GM18520 (cell line): ENCODE measurements around the gene SIVA1.

Experiments
- ATAC-seq: cut with Tn5 transposase; IDR thresholded peaks from one replicate; pipeline ENCODE4 v1.9.1; 2021; ENCODE audit not compliant: unreplicated experiment

The SIVA1 gene

DNA sequence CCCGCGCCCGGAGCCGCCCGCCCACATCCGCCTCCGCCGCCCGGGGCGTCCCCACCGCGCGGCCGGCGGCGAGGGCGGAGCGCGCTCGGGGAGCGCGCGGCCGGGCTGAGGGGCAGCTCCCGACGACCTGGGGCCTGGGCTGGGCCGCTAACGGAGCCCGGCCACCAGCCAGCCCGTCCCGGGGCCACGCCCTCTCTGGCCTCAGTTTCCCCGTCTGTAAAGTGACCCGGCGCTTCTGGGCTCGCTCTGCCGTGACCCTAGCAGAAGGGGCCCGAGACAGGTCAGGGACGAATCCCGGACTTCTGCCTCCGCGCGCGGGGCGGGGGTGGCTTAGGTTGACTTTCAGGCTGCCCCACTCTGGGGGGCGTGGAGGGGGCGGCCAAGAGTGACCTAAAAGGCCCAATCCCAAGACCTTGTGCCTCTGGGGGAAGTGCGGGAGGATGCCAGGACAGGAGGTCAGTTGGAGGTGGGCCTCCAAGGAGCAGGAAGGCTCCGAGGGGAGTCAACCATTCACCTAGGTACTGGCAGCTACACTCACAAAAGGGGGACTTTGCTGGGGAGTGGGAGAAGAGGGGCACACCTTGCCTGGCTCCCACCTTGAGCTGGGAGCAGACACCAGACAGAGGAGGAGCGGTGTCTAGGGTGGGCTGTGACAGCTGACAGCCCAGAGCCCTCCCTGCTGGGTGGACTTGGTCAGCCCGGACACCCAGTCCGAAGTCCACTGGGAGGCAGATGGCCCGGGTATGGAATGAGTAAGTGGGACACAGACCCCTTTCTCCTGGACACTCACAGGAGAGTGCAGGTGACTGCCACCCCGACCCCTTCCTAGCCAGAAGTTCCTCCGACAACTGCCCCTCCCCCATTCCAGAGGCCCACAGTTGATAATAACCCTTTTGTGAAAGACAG lies 43.1 kb downstream of the SIVA1 start:
- no peak for ATAC-seq

DNA sequence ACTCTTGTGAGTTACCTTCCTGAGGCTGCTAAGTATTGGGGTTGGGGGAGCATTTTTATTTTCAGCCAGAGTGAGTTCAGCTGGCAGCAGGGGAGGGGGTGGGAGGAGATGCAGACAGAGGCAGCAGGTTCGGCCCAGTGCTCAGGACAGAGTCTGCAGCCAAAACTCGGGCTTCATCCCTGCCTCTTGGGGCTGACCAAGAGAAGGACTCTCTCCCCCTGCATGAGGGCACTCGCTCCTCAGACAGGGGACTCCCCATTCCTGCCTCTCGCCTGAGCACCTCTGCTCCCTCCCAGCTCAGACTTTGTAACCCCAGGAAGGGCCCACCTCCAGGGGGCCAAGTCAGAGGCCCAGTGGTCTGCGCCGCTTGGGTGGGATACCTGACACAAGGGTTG lies 43.7 kb downstream of the SIVA1 start:
- ATAC-seq: no peak

DNA sequence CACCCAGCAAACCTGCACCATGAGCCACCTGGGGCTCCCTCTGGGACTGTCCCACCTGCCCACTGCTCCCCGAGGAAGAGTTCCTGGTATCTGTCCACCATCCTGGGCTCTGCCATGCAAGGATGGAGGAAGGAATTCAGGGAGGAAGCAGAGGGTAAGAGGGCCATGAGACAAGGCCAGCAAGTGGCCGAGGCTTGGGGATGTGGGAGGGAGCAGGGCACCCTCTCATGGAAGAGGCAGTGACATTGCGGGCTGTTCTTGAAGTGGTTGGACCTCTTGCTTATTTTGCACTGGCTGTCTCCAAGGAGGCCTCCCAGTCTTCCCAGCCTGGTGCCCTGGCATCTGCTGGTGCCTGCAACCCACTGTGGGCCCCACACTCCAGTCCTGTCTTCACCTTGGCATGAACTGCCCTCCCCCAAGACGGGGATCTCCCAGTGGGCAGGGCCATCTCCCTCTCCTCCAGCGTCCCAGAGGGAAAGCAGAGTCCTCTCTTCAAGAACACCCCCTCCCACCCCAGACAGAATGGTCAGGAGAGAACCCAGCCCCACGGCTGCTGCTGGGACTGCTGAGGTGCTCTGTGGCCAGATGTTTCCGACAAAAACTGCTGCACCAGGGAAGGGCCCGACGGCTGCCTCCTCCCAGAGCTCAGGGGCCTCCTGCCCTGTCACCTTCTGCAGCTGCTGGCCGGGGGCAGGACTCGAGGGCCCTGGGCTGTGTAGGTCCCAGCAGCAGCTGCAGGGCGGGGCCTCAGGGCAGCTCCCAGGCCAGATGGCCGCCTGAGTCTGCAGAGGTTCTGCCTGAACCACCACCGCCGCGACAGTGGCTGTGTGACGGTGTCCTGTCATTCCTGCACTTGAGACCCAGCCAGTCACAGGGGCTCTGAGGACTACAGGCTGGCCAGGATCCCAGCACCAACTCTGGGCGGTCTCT lies 44.4 kb downstream of the SIVA1 start:
- no peak for ATAC-seq

DNA sequence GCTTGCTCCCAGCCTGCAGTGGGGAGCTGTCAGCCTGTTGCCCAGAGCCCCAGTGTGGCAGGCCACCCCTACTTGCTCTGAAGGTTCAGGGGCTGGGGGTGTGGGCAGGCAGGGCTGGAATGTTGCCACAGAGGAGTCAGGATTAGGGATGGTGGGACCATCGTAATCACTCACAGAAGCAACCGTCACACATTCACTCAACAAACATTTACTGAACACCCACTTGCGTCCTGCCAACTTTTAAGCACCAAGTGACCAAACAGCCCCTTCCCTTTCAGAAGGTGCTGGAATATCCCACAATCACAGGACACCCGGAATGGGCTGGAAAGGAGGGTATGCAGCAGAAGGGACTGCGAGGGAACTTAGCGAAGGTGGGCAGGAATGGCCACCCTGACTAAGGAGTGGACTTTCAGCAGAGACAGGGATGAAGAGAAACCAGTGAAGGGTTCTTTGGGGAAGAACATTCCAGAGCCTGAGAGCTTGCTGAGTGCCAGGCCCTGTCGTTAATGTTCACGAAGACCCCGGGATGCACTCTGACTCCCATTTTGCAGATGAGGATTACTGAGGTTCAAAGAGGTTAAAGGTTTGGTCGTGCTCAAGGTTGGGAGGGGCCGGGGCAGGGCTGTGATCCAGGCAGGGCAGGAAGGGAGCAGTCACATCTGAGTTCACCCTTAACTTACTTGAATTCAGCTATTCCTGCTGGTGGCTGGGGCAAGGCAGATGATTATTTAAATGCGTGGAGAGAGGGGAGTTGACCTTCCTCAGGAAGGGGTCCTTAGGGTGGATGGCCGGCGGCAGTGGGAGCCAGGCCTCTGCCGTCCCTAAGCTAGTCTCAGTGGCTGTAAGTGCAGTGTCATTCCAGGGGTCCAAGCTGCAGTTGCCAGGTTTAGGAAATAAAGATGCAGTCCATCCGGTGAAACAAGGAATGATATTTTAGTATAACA lies 45.6 kb downstream of the SIVA1 start:
- no peak for ATAC-seq

DNA sequence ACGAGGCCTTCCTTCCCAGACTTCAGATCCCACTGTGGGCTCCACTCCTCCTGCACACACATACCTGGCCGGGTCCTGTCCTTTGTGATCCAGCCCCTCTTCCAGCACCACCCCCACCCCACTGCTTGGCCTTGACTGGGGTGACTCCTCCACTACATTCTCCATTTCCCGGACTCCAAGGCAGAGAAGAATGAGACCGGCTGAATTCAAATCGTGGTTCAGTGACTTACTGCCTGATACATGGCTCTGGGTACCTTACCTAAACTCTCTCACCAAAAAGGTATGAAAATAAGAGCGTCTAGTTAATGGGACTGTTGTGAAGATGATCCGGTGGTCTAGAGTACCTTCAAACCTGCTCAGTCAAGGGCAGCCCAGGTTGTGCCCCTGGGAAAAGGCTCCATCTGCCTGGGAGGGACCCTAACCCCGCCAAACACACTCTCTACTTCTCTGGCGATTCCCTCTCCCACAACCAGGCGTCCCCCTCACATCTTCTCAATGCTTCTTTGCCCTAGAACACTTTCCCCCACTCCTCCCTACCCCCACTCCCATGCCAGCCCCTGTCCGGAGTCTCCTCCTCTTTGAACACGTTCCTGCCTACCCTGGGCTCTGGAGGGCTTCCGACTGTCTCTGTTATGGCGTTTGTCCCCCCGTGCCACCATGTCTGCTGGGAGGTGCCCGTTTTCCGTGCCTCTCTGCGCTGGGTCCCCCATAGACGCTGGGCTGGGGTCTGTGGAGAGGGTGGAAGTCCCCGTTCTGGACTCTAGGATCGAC lies 46.5 kb downstream of the SIVA1 start:
- ATAC-seq: no peak

DNA sequence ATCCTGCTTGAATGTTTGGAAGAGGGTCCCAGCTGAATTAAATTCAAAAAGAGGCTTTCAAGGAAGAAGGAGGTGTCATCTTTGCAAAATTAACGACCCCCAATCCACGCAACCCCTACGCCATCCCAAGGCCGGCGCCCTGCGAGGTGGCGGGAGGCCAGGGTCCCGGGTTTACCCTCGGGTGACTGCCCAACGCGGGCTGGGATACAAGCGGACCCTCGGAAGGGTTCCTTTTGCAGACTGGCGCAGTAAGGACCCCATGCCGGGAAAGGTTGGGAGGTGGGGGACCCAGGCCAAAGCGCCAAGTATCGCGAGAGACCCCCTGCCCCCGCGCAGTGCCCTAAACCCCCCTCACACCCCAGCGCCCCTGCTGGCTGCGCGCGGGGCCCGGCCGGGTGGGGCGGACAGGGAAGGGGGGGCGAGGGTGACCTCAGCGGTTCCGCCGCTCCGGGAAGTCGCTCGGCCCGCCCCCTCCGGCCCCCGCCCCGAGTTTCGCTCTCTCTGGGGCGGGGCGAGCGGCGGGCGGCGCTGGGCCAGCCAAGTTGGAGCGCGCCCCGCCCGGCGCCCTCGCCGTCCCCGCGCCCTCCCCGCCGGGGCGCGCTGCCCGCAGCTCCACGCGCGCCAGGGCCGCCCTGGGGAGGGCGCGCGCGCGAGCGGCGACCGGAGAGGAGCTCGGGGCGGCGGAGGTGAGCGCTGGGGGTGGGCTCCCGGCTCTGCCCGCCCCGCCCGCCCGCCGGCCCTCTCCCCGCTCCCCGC lies 47.2 kb downstream of the SIVA1 start:
- ATAC-seq: peak; percentile 36

DNA sequence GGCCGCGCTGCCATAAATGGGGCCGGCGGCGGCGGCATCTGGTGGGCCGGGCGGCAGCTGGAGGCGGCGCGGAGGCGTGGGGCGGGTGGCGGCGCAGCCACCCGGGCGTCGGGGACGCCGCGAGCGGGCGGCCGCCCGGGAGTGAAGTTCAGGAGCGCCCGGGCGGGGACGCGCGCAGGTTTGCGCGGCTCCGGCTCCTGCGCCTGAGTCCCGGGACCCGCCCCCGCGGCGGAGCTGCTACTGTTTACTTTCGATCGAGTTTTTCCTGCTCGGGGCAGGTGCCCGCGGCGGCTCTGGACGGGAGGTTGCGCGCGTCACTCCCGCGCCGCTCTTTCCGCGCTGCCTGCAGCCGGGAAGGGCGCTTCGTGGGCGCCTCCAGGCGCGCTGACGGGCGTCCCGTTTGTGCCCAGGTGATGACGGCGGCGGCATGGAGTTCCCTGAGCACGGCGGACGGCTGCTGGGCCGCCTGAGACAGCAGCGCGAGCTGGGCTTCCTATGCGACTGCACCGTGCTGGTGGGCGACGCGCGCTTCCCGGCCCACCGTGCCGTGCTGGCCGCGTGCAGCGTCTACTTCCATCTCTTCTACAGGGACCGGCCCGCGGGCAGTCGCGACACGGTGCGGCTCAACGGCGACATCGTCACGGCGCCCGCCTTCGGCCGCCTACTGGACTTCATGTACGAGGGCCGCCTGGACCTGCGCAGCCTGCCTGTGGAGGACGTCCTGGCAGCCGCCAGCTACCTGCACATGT lies 48.0 kb downstream of the SIVA1 start, which contains the start of gene ZBTB42:
Gene ZBTB42 (plus strand): TSS at position 331 of the 749 bp plus-strand sequence. CDS start 97 bp downstream, at position 428.
- ATAC-seq: peak; percentile 26

DNA sequence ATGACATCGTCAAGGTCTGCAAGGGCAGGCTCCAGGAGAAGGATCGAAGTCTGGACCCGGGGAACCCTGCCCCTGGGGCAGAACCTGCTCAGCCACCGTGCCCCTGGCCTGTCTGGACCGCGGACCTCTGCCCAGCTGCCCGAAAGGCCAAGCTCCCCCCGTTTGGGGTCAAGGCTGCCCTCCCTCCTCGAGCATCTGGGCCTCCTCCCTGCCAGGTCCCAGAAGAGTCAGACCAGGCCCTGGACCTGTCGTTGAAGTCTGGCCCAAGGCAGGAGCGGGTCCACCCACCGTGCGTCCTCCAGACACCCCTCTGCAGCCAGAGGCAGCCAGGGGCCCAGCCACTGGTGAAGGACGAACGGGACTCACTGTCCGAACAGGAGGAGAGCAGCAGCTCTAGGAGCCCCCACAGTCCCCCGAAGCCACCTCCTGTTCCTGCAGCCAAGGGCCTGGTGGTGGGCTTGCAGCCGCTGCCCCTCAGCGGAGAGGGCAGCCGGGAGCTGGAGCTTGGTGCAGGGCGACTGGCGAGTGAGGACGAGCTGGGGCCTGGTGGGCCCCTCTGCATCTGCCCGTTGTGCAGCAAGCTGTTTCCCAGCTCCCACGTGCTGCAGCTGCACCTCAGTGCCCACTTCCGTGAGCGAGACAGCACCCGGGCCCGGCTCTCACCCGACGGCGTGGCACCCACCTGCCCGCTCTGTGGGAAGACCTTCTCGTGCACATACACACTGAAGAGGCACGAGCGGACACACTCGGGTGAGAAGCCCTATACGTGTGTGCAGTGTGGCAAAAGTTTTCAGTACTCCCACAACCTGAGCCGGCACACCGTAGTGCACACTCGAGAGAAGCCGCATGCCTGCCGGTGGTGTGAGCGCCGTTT lies 48.8 kb downstream of the SIVA1 start:
- ATAC-seq: no peak

DNA sequence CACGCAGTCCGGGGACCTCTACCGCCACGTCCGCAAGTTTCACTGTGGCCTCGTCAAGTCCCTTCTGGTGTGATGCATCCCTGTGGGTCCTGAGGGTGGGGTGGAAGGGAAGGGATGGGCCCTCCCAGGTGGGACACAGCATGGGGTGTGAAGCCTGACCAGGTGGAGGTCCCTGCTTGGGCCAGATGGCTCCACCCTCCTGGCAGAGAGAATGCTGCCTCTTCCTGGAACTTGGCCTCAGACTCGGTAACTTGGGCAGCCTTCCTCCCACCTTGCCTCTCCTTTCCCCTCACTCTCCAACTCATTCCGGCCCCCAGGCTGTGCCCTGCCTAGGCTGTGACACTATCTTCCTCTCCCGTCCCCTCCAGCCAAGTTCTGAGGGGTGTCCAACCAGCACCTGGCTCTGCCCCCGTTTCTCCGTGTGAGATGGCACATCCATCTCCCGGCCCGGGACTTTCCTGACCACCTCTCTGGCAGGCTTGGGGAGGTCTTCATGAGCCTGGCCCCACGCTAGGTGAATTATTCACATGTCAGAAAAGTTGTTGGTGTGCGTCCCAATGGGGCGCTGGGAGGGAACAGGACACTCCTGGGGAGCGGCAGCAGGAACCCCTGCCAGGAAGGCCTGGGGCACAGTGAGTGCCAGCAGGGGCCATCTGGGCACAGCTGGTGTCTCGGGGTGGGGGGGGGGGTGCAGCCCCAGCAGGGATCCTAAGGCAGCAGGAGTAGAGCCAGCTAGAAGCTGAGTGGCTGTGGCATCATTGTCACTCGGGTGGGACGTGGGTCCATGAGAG lies 49.6 kb downstream of the SIVA1 start:
- no peak for ATAC-seq

DNA sequence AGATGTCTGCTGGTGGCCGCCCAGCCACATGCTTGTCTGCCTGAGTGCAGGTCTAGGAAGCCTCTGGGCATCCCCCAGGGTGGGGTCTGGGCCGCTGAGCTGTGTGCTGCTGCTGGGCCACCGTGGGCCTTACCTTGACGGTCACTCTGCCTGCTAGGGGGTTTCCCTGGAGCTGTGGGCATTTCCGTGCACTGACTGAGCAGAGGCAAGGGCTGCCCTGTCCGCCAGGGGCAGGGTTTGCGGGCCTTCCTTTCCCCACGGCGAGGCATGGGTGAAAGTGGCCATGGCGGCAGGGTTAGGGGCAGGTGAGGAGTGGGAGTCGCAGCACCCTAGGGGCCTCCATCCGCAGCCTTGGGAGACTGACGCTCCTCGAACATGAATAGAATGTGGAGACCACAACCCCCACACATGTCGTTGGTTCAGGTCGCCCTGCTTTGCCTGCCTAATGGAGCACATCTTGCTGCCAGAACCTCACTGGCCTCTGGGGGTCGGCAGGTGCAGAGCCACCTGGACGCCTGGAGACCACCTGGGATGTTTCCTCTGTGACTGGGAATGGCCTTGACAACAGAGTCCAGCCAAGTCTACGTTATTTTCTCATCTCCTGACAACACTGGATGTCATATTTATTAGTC lies 50.4 kb downstream of the SIVA1 start:
- no peak for ATAC-seq

DNA sequence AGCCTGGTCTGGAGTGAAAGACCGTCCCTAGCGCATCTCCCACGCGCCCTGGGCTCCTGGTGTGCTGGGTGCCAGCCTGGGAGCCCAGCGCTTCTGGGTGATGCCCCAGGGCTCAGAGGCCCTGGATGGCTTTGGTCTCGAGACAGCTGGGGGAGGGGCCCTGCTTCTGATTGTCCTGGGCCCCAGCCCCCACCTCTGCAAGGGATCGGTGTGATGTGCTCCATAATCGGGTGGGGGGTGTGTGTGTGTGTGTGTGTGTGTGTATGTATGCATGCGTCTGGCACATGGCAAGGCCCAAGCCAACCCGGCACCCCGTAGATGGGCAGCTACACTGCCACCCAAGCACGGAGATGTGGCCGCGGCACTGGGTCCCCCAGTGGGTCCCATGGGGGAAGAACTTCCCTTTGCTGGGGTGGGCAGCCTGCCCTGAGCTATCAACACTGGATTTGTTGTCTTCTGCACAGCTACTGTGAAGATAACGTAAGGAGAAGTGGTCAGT lies 51.0 kb downstream of the SIVA1 start:
- no peak for ATAC-seq

DNA sequence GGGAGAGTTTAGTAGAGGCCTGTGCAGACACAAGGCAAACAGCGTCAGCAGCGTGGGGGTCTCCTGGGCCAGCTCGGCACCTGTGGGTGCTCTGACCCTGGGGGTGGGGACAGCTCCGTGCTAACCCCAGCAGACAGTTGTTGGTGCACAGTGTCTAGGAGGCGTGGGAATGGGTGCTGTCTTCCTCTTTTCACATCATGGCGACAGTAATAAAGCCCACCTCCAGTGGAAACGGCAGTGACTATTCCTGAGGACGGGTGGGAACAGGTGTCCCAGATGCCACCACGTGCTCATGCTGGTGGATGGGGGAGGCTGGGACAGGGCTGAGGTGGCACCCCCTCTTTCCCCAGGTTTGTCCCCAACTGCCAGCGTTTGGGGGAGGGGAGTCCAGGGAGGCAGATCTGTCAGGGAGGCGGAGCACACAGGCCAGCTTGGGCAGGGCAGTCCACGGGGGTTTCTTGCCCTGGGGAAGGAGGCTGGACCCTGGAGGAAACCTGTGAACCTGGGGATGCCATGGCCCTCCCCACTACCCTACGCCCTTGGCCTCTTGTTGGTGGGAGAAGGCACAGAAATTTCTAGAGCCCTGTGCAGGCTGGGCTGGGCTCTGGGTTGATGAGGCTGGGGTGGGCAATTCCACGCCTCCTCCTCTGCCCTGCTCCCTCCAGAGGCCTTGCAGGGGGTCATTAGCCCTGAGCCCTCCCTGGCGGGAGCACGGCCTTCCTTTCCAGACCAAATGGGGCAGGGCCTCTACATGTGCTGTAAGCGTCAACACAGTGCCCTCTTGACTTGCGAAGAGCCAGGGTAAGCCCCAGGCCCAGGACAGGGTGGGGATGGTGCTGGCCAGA lies 51.8 kb downstream of the SIVA1 start:
- no peak for ATAC-seq

DNA sequence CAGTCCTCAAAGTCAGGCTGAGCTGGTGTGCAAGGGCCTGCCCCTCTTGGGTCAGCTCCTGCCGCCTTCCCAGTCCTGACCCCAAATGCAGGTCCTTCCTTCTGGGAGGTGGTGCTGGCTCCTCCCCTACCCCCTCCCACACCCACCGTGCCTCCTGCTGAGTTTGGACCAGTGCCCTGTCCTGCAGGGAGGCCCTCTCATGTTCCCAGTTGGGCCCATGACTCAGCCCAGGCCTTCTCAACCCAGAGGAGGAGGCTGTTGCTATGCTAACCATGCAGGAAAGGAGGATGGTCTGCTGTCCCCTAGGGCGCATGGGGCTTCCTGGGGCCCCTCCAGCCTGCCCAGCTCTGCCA lies 52.4 kb downstream of the SIVA1 start:
- no peak for ATAC-seq

DNA sequence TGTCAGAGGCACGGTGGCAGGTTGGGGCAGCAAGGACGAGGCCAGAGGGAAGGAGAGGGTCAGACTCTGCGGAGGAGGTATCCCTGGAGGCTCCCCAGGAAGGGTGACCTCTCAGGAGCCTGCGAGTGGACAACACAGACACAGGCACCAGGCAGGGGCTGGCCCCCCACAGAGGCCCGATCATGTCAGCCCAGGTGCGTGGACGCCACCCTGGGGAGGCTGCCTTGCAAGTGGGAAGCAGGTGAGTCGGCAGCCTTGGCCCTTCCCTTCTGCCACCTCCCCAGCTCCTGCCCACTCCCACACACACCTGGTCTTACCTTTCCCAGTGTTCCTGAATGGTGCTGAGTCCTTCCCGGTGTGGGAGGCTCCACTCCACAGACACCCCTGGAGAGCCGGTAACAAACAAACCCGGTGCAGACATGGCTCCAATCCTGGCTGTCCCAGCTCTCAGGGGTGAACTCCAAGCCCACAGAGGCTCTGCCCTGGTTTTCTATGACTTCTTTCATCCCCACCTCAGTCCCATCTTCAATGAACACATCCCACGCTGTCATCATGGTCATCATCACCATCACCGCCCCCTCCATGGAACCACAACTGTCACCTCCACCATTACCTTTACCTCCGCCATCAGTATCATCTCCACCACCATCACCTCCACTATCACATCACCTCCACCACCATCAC lies 53.1 kb downstream of the SIVA1 start:
- no peak for ATAC-seq
